Endothelial cell of umbilical vein (primary cell): ENCODE measurements around the gene GSTO1. TPM values are rescaled to one million over a fixed set of nuclear protein-coding genes. Genes with fewer than 3 reads are reported as not detected.
A peak's percentile ranks its signal among the peaks of the same experiment; 100 is the strongest.

Experiments
- BruUV-seq: library from RNA; stranded (reverse); fragments of 400-500 nt; replicated peaks from 2 replicates; lab custom pipeline; 2021; lab: Mats Ljungman, UMichigan
- CTCF ChIA-PET: fragments of 300-600, 350-600 bp; sonication (Branson Sonifier 250); formaldehyde crosslinking; loops from one replicate; lab custom pipeline; 2021; ENCODE audit warnings: antibody characterized with exemption, inconsistent platforms; lab: Charles Lee
- POLR2A ChIA-PET: fragments of 300-600, 350-600 bp; sonication (Branson Sonifier 250); formaldehyde crosslinking; loops from one replicate; lab custom pipeline; 2021; ENCODE audit warnings: antibody characterized with exemption, inconsistent platforms; lab: Charles Lee
- DNase-seq: peaks from one replicate; pipeline ENCODE4 v3.0.0-alpha.2; 2011; ENCODE audit warnings: low read depth, low spot score
- FAIRE-seq: peaks from 2 replicates; lab custom pipeline; 2011; peaks lifted over from hg19 to GRCh38; lab: Jason Lieb, UNC
- H2AFZ ChIP-seq: 2 replicates; pipeline ENCODE4 v1.6.0; 2012; ENCODE audit warnings: low read depth, low read length, control low read depth, inconsistent platforms
- H3K27ac ChIP-seq: 2 replicates; pipeline ENCODE4 v1.5.1; 2011; ENCODE audit warnings: low read depth, mild to moderate bottlenecking, control low read depth, low read length, moderate library complexity; ENCODE audit not compliant: insufficient read depth
- H3K27me3 ChIP-seq, 2 experiments: 2 replicates each; pipeline versions ENCODE4 v1.6.0 to v1.6.1; 2011; ENCODE audit warnings: low read length in 2 of 2, mixed read lengths in 1 of 2; ENCODE audit not compliant: control insufficient read depth in 2 of 2, insufficient read depth in 2 of 2
- H3K36me3 ChIP-seq, 2 experiments: 2 replicates in 1 of 2; 3 replicates in 1 of 2; pipeline ENCODE4 v1.5.1; 2011; ENCODE audit warnings: low read length in 2 of 2, mild to moderate bottlenecking in 1 of 2, moderate library complexity in 1 of 2; ENCODE audit not compliant: control insufficient read depth in 2 of 2, insufficient read depth in 2 of 2; ENCODE audit errors: extremely low read depth in 1 of 2
- H3K4me1 ChIP-seq: 3 replicates; pipeline ENCODE4 v1.5.1; 2011; ENCODE audit warnings: mild to moderate bottlenecking, low read length; ENCODE audit not compliant: control insufficient read depth, insufficient read depth; ENCODE audit errors: extremely low read depth
- H3K4me2 ChIP-seq: 2 replicates; pipeline ENCODE4 v1.6.1; 2011; ENCODE audit warnings: low read length, control low read depth, mixed read lengths; ENCODE audit not compliant: insufficient read depth
- H3K4me3 ChIP-seq, 3 experiments: fragments of 200-600 bp in 1 of 3; sonication (generic), shearing (Covaris generic) in 1 of 3; replicated peaks in 1 of 3; 2 replicates each; pipeline ENCODE4 v1.5.1; 2011 to 2016; ENCODE audit warnings: control low read depth in 3 of 3, low read length in 3 of 3, mild to moderate bottlenecking in 2 of 3, inconsistent platforms in 1 of 3, low read depth in 1 of 3, moderate library complexity in 1 of 3; ENCODE audit not compliant: insufficient read depth in 1 of 3
- H3K79me2 ChIP-seq: 2 replicates; pipeline ENCODE4 v1.6.0; 2012; ENCODE audit warnings: low read length, inconsistent platforms; ENCODE audit not compliant: control insufficient read depth, insufficient read depth
- H3K9ac ChIP-seq: replicated peaks from 2 replicates; pipeline ENCODE3; 2011; ENCODE audit warnings: low read length, control low read depth; ENCODE audit not compliant: insufficient read depth; ENCODE audit errors: extremely low read depth
- H3K9me1 ChIP-seq: replicated peaks from 3 replicates; pipeline ENCODE4 v1.6.0; 2011; ENCODE audit warnings: mild to moderate bottlenecking, low read length; ENCODE audit not compliant: control insufficient read depth, insufficient read depth; ENCODE audit errors: extremely low read depth
- H3K9me3 ChIP-seq: replicated peaks from 2 replicates; pipeline ENCODE4 v1.5.1; 2012; ENCODE audit warnings: low read length, inconsistent platforms; ENCODE audit not compliant: control insufficient read depth, insufficient read depth
- H4K20me1 ChIP-seq: replicated peaks from 2 replicates; pipeline ENCODE3; 2011; ENCODE audit warnings: mild to moderate bottlenecking, low read length; ENCODE audit not compliant: control insufficient read depth, insufficient read depth; ENCODE audit errors: extremely low read depth
- CTCF ChIP-seq, 2 donors: IDR thresholded peaks; 1 replicate in 1 of 2; 2 replicates in 1 of 2; pipeline ENCODE4 v1.5.1; 2011; ENCODE audit warnings: low read length in 2 of 2, mild to moderate bottlenecking in 2 of 2, moderate library complexity in 2 of 2, control low read depth in 1 of 2, inconsistent platforms in 1 of 2, low read depth in 1 of 2; ENCODE audit not compliant: insufficient read depth in 1 of 2; ENCODE audit errors: extremely low read depth in 1 of 2
- EZH2 ChIP-seq: IDR thresholded peaks from 2 replicates; pipeline ENCODE4 v1.6.1; 2012; ENCODE audit warnings: borderline replicate concordance, low read depth, mild to moderate bottlenecking, moderate library complexity, low read length, inconsistent platforms; ENCODE audit not compliant: severe bottlenecking
- FOS ChIP-seq: IDR thresholded peaks from 2 replicates; pipeline ENCODE4 v1.6.1; 2011; ENCODE audit warnings: mild to moderate bottlenecking, low read length, moderate library complexity, borderline replicate concordance; ENCODE audit not compliant: insufficient read depth
- GATA2 ChIP-seq: IDR thresholded peaks from 2 replicates; pipeline ENCODE4 v1.7.0; 2011; ENCODE audit warnings: low read depth, mild to moderate bottlenecking, moderate library complexity, mixed read lengths, low read length; ENCODE audit not compliant: insufficient read length, insufficient read depth
- JUN ChIP-seq: IDR thresholded peaks from 2 replicates; pipeline ENCODE4 v1.6.1; 2011; ENCODE audit warnings: borderline replicate concordance, low read depth; ENCODE audit not compliant: insufficient read length, insufficient read depth
- MAX ChIP-seq: IDR thresholded peaks from 2 replicates; pipeline ENCODE4 v1.6.1; 2011; ENCODE audit not compliant: insufficient read depth, insufficient read length
- MYC ChIP-seq: IDR thresholded peaks from one replicate; pipeline ENCODE4 v1.6.1; 2011; ENCODE audit warnings: mild to moderate bottlenecking, low read depth, low read length
- POLR2A ChIP-seq: IDR thresholded peaks from 2 replicates; pipeline ENCODE4 v1.6.1; 2012; ENCODE audit warnings: low read depth, mild to moderate bottlenecking, control low read depth, low read length
- POLR2AphosphoS5 ChIP-seq: IDR thresholded peaks from 2 replicates; pipeline ENCODE4 v1.6.1; 2012; ENCODE audit warnings: low read depth, mild to moderate bottlenecking, control low read depth, low read length, moderate library complexity; ENCODE audit not compliant: insufficient read depth
- dilution Hi-C: fragments of 300-500 bp; cut with MboI; formaldehyde crosslinking; loops from one replicate; pipeline ENCODE4 v1.15.0; 2019; ENCODE audit warnings: low sequenced_read_pairs; ENCODE audit not compliant: extremely low pct_ligation_motif_present
- intact Hi-C: fragments of 100-400 bp; cut with micrococcal nuclease; formaldehyde crosslinking; loops from one replicate; pipeline ENCODE4 v1.10.0; 2022
- polyA plus RNA-seq, 4 experiments: library from polyadenylated mRNA; depleted of rRNA in 3 of 4; stranded (reverse) in 3 of 4; unstranded in 1 of 4; fragments of >200 nt; gene quantifications; 2 replicates each; pipeline versions ENCODE4 v1.2.1 to v1.2.3, GENCODE V29; 2011 to 2012; ENCODE audit warnings: missing spikeins in 1 of 4
- total RNA-seq: library from RNA; stranded (reverse); gene quantifications from 2 replicates; pipeline ENCODE4 v1.2.3, GENCODE V29; 2021

GSTO1 gene
- total and polyA plus RNA-seq, 2 donors (not counting 3 experiments of a cell fraction or from before 2014, with no cell fraction given): 124 to 211 TPM

- H3K27me3 ChIP-seq: no peaks in the 10 kb centered on the region
- H3K4me1 ChIP-seq: peaks cover 10% of the 10 kb centered on the region
- DNase-seq (no peak), FAIRE-seq (no peak)
- H3K79me2 ChIP-seq: peaks cover 34% of the 10 kb centered on the region
- ChIA-PET CTCF (interaction anchor here (0.9 to 1.0 kb wide), 2 partner anchors 14 to 85 kb away, joined by 3 to 4 read pairs; partner anchors contain the start of genes CFAP58 and GSTO1), POLR2A (interaction anchor here (2.2 kb wide), 1 partner anchor 12 kb away, joined by 9 read pairs; no protein-coding TSS in a partner anchor)
- dilution Hi-C loops: no loop called here
- peak overlapping the region; percentile 43 to 83 (median 47) for H3K4me3 ChIP-seq
- H3K9ac ChIP-seq: peak overlapping the region; percentile 84
- peak overlapping the region; percentile 84 for H3K27ac ChIP-seq
- H4K20me1 ChIP-seq: no peaks in the 10 kb centered on the region
- H3K9me3 ChIP-seq: no peaks in the 10 kb centered on the region
- H3K9me1 ChIP-seq: no peaks in the 10 kb centered on the region
- TF ChIP-seq EZH2: no peak
- TF ChIP-seq CTCF (IDR thresholded peaks at IDR 0.05; ENCODE audit: extremely low read depth in 1 of 2, insufficient read depth in 1 of 2, low read depth in 1 of 2, low read length in 2 of 2): no peak
- no peak for TF ChIP-seq MAX
- no peak for TF ChIP-seq FOS
- no peak for TF ChIP-seq GATA2
- TF ChIP-seq POLR2A: no peak
- no peak for TF ChIP-seq MYC
- no peak for TF ChIP-seq POLR2AphosphoS5
- no peak for TF ChIP-seq JUN
- peak overlapping the region; percentile 5 for H2AFZ ChIP-seq
- intact Hi-C loops: no loop called here
- TSS peak; percentile 83 for BruUV-seq
- peak overlapping the region; percentile 69 for H3K4me2 ChIP-seq
- peaks cover 9 to 20% of the 10 kb centered on the region in 2 experiments for H3K36me3 ChIP-seq
These were observed 13.7 kb downstream of the GSTO1 start for GRCh38 chr10:104268405-104268712.
